KMS-11 (cell line): ENCODE data around the gene NFATC2.

Source experiments
- H2AFZ ChIP-seq: fragments of 200-600 bp; sonication (generic); 2 replicates; pipeline ENCODE4 v1.6.1; 2016; ENCODE audit warnings: antibody characterized with exemption, mixed run types, low read depth
- H3K27ac ChIP-seq: fragments of 200-600 bp; sonication (generic); 2 replicates; pipeline ENCODE4 v1.6.1; 2016; ENCODE audit warnings: mild to moderate bottlenecking, mixed run types
- H3K27me3 ChIP-seq: fragments of 200-600 bp; sonication (generic); 2 replicates; pipeline ENCODE4 v1.6.1; 2017; ENCODE audit warnings: mild to moderate bottlenecking, low read depth, mixed run types, moderate library complexity; ENCODE audit not compliant: insufficient read depth
- H3K36me3 ChIP-seq: fragments of 200-600 bp; sonication (generic); 2 replicates; pipeline ENCODE4 v1.6.1; 2017; ENCODE audit warnings: mild to moderate bottlenecking, mixed run types; ENCODE audit not compliant: insufficient read depth
- H3K4me1 ChIP-seq: fragments of 200-600 bp; sonication (generic); 2 replicates; pipeline ENCODE4 v1.6.1; 2016; ENCODE audit warnings: mild to moderate bottlenecking, low read depth, mixed run types; ENCODE audit not compliant: poor library complexity, severe bottlenecking
- H3K4me2 ChIP-seq: fragments of 200-600 bp; sonication (generic); 2 replicates; pipeline ENCODE4 v1.7.0; 2016; ENCODE audit warnings: mild to moderate bottlenecking, mixed run types
- H3K4me3 ChIP-seq: fragments of 200-600 bp; sonication (generic); IDR thresholded peaks from 2 replicates; pipeline ENCODE4 v1.6.1; 2017; ENCODE audit warnings: low read depth, low read length, mixed read lengths; ENCODE audit not compliant: insufficient read depth
- H3K79me2 ChIP-seq: fragments of 200-600 bp; sonication (generic); 2 replicates; pipeline ENCODE4 v1.6.1; 2016; ENCODE audit warnings: low read depth, mixed run types; ENCODE audit not compliant: insufficient read depth
- H3K9ac ChIP-seq: fragments of 200-600 bp; sonication (generic); 2 replicates; pipeline ENCODE4 v1.6.1; 2016; ENCODE audit warnings: mild to moderate bottlenecking, mixed run types
- H4K20me1 ChIP-seq: fragments of 200-600 bp; sonication (generic); 2 replicates; pipeline ENCODE4 v1.6.1; 2016; ENCODE audit warnings: mild to moderate bottlenecking, mixed run types; ENCODE audit not compliant: insufficient read depth
- CTCF ChIP-seq: fragments of 200-600 bp; sonication (generic); conservative IDR thresholded peaks from 2 replicates; pipeline ENCODE4 v1.6.1; 2017; ENCODE audit warnings: low read depth, mild to moderate bottlenecking, antibody characterized with exemption, low read length, moderate library complexity, mixed read lengths

The NFATC2 gene

DNA sequence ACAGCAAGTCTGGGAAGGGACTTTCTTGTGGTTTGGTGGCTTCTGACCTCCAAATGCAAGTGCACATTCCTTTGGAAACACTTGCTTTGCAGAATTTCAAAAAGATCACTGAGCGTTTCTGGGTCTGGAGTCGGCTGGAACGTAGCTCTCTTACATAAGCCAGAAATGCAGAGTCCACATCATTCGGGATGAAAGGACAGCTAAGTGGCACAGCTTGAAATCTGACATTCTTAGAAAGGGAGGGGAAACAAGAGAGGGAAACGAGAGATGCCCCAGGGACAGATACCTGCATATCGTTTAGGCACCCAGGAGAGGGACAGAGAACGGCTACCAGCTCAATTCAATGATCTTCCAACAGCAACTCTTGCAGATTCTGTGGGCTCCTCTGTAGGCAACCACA lies 118.7 kb downstream of the NFATC2 start:
- H3K27ac ChIP-seq: peak overlapping the region; percentile 16; the same call in 1 of the 2 replicates
- TF ChIP-seq CTCF: no peak
- no peak overlapping the region for H3K4me3 ChIP-seq
- H3K4me2 ChIP-seq: no peak overlapping the region; the same call in 1 of the 2 replicates
- H3K36me3 ChIP-seq: no peaks in the 10 kb centered on the region
- no peaks in the 10 kb centered on the region for H3K79me2 ChIP-seq
- H2AFZ ChIP-seq: no peak overlapping the region
- H3K27me3 ChIP-seq: no peaks in the 10 kb centered on the region
- no peaks in the 10 kb centered on the region for H4K20me1 ChIP-seq
- H3K9ac ChIP-seq: no peak overlapping the region
- H3K4me1 ChIP-seq: peaks cover 19% of the 10 kb centered on the region

GRCh38 chr20:51423290-51423667 lies 119.2 kb downstream of the NFATC2 start:
- Histone ChIP-seq H3K27ac (peak overlapping the region; percentile 16; the same call in 1 of the 2 replicates), H3K9ac (no peak overlapping the region), H2AFZ (no peak overlapping the region)

GRCh38 chr20:51422514-51423289 lies 119.8 kb downstream of the NFATC2 start:
- Histone ChIP-seq H2AFZ (no peak overlapping the region), H4K20me1 (no peaks in the 10 kb centered on the region), H3K4me3 (no peak overlapping the region), H3K36me3 (no peaks in the 10 kb centered on the region), H3K4me1 (peaks cover 25% of the 10 kb centered on the region), H3K9ac (no peak overlapping the region), H3K27me3 (no peaks in the 10 kb centered on the region), H3K4me2 (no peak overlapping the region; the same call in 1 of the 2 replicates), H3K27ac (no peak overlapping the region), H3K79me2 (no peaks in the 10 kb centered on the region)
- no peak for TF ChIP-seq CTCF

More at GRCh38 chr20:51423290-51423667, 119.2 kb downstream of the NFATC2 start:
- TF ChIP-seq CTCF: no peak
- H3K36me3 ChIP-seq: no peaks in the 10 kb centered on the region
- no peaks in the 10 kb centered on the region for H4K20me1 ChIP-seq
- H3K79me2 ChIP-seq: no peaks in the 10 kb centered on the region
- H3K4me1 ChIP-seq: peaks cover 19% of the 10 kb centered on the region
- H3K4me2 ChIP-seq: no peak overlapping the region; the same call in 1 of the 2 replicates
- H3K4me3 ChIP-seq: no peak overlapping the region
- no peaks in the 10 kb centered on the region for H3K27me3 ChIP-seq

GRCh38 chr20:51420805-51421204 lies 121.7 kb downstream of the NFATC2 start:
- Histone ChIP-seq H3K27ac (no peak overlapping the region), H4K20me1 (no peaks in the 10 kb centered on the region), H3K4me3 (no peak overlapping the region), H3K27me3 (no peaks in the 10 kb centered on the region), H3K4me1 (peaks cover 44% of the 10 kb centered on the region), H3K36me3 (no peaks in the 10 kb centered on the region), H3K4me2 (no peak overlapping the region), H2AFZ (no peak overlapping the region), H3K79me2 (no peaks in the 10 kb centered on the region), H3K9ac (no peak overlapping the region)
- TF ChIP-seq CTCF: no peak
